GM12878 (cell line): ENCODE results near the gene IGF2R. TPM values are rescaled to one million over a fixed set of nuclear protein-coding genes. Genes with fewer than 3 reads are reported as not detected.

Experiments
- ATAC-seq: fragments of 200-7000 bp; cut with Tn5 transposase; 3 replicates; pipeline ENCODE4 v1.9.1; 2020; ENCODE audit warnings: mild to moderate bottlenecking, moderate library complexity
- BruUV-seq: library from RNA; stranded (reverse); fragments of 400-500 nt; replicated peaks from 2 replicates; lab custom pipeline; 2021; lab: Mats Ljungman, UMichigan
- CTCF ChIA-PET: fragments of 300-600 bp; sonication (Branson Sonifier 250); formaldehyde crosslinking; extraction: SDS; loops from one replicate; lab custom pipeline; 2021; ENCODE audit warnings: inconsistent platforms; lab: Yijun Ruan, JAX
- POLR2A ChIA-PET: fragments of 350-600 bp; formaldehyde crosslinking; extraction: SDS; loops from one replicate; lab custom pipeline; 2021; ENCODE audit warnings: inconsistent platforms; lab: Charles Lee
- RAD21 ChIA-PET: fragments of 300-600 bp; sonication (Branson Sonifier 250); formaldehyde crosslinking; loops from one replicate; lab custom pipeline; 2023; ENCODE audit warnings: antibody characterized with exemption; ENCODE audit not compliant: unreplicated experiment; lab: Charles Lee
- SMC1A ChIA-PET: fragments of 300-600 bp; sonication (Branson Sonifier 250); formaldehyde crosslinking; loops from one replicate; lab custom pipeline; 2023; ENCODE audit not compliant: unreplicated experiment, uncharacterized antibody; lab: Charles Lee
- DNase-seq: peaks from one replicate; pipeline ENCODE4 v3.0.0-alpha.2; 2011; ENCODE audit warnings: low read depth, low spot score
- FAIRE-seq: peaks from 3 replicates; lab custom pipeline; 2011; peaks lifted over from hg19 to GRCh38; lab: Jason Lieb, UNC
- H2AFZ ChIP-seq: 2 replicates; pipeline ENCODE4 v1.6.0; 2011; ENCODE audit warnings: low read depth, low read length, control low read depth; ENCODE audit not compliant: control insufficient read depth
- H3K27ac ChIP-seq: 2 replicates; pipeline ENCODE4 v1.5.1; 2011; ENCODE audit warnings: control low read depth; ENCODE audit not compliant: control insufficient read depth, insufficient read depth
- H3K27me3 ChIP-seq, 2 experiments: replicated peaks in 1 of 2; 2 replicates each; pipeline versions ENCODE4 v1.6.0 to v1.6.1; 2011; ENCODE audit warnings: low read length in 1 of 2; ENCODE audit not compliant: control insufficient read depth in 2 of 2, insufficient read depth in 2 of 2
- H3K36me3 ChIP-seq, 2 experiments: 2 replicates each; pipeline ENCODE4 v1.5.1; 2011; ENCODE audit warnings: low read length in 1 of 2; ENCODE audit not compliant: control insufficient read depth in 2 of 2, insufficient read depth in 2 of 2
- H3K4me1 ChIP-seq: 2 replicates; pipeline ENCODE4 v1.6.1; 2011; ENCODE audit warnings: mild to moderate bottlenecking, low read length, moderate library complexity, mixed read lengths; ENCODE audit not compliant: control insufficient read depth, insufficient read depth
- H3K4me2 ChIP-seq: 2 replicates; pipeline ENCODE4 v1.6.0; 2011; ENCODE audit warnings: control low read depth; ENCODE audit not compliant: control insufficient read depth, insufficient read depth
- H3K4me3 ChIP-seq: fragments of 200-600 bp; sonication (generic); 2 replicates; pipeline ENCODE4 v1.5.1; 2016
- H3K79me2 ChIP-seq: 2 replicates; pipeline ENCODE4 v1.6.0; 2011; ENCODE audit warnings: low read length; ENCODE audit not compliant: control insufficient read depth, insufficient read depth
- H3K9ac ChIP-seq: 2 replicates; pipeline ENCODE4 v1.8.0; 2011; ENCODE audit warnings: low read length, control low read depth, mixed read lengths; ENCODE audit not compliant: control insufficient read depth, insufficient read depth
- H3K9me3 ChIP-seq: replicated peaks from 3 replicates; pipeline ENCODE4 v1.5.1; 2011; ENCODE audit warnings: mild to moderate bottlenecking, low read length; ENCODE audit not compliant: control insufficient read depth, insufficient read depth
- H4K20me1 ChIP-seq: 2 replicates; pipeline ENCODE4 v1.6.0; 2011; ENCODE audit not compliant: control insufficient read depth, insufficient read depth
- CHD1 ChIP-seq: IDR thresholded peaks from 2 replicates; pipeline ENCODE4 v1.6.1; 2012; ENCODE audit warnings: low read depth, low read length, improper control_type of control experiment
- CHD4 ChIP-seq: fragments of 200-600 bp; sonication (generic); IDR thresholded peaks from 2 replicates; pipeline ENCODE4 v1.6.1; 2016; ENCODE audit warnings: mild to moderate bottlenecking
- CTCF ChIP-seq, 3 experiments: IDR thresholded peaks in 2 of 3; conservative IDR thresholded peaks in 1 of 3; 2 replicates each; pipeline ENCODE4 v1.5.1; 2011; ENCODE audit warnings: low read depth in 3 of 3, low read length in 3 of 3, mild to moderate bottlenecking in 3 of 3, control low read depth in 2 of 3, moderate library complexity in 2 of 3, inconsistent platforms in 1 of 3, mixed read lengths in 1 of 3; ENCODE audit not compliant: control insufficient read depth in 2 of 3, insufficient read depth in 1 of 3; ENCODE audit errors: extremely low read depth in 1 of 3
- FOXM1 ChIP-seq: IDR thresholded peaks from 2 replicates; pipeline ENCODE4 v1.6.1; 2012; ENCODE audit warnings: low read depth, mild to moderate bottlenecking, inconsistent platforms, low read length, moderate library complexity
- GABPA ChIP-seq: IDR thresholded peaks from 2 replicates; pipeline ENCODE4 v1.6.1; 2014; ENCODE audit warnings: antibody characterized with exemption, low read depth, mild to moderate bottlenecking, inconsistent platforms
- IRF4 ChIP-seq: IDR thresholded peaks from 2 replicates; pipeline ENCODE4 v1.6.1; 2011; ENCODE audit warnings: low read depth, low read length
- KLF5 ChIP-seq: fragments of 450-650 bp; IDR thresholded peaks from 2 replicates; pipeline ENCODE4 v1.6.1; 2014; ENCODE audit warnings: mild to moderate bottlenecking; ENCODE audit not compliant: partially characterized antibody
- MEF2B ChIP-seq: fragments of 450-650 bp; IDR thresholded peaks from 2 replicates; pipeline ENCODE4 v1.6.1; 2018; ENCODE audit warnings: mild to moderate bottlenecking, moderate library complexity; ENCODE audit not compliant: partially characterized antibody, poor library complexity, severe bottlenecking
- MTA3 ChIP-seq: IDR thresholded peaks from 2 replicates; pipeline ENCODE4 v1.6.1; 2012; ENCODE audit warnings: low read length, inconsistent platforms, borderline replicate concordance
- NFXL1 ChIP-seq: fragments of 450-650 bp; IDR thresholded peaks from 2 replicates; pipeline ENCODE4 v1.6.1; 2017; ENCODE audit warnings: antibody characterized with exemption, mild to moderate bottlenecking, borderline replicate concordance
- PML ChIP-seq: IDR thresholded peaks from 2 replicates; pipeline ENCODE4 v1.6.1; 2012; ENCODE audit warnings: low read length, inconsistent platforms
- RAD21 ChIP-seq: IDR thresholded peaks from 2 replicates; pipeline ENCODE4 v1.6.1; 2011; ENCODE audit warnings: mild to moderate bottlenecking, low read depth, low read length, moderate library complexity; ENCODE audit not compliant: insufficient read depth
- STAT3 ChIP-seq: IDR thresholded peaks from 2 replicates; pipeline ENCODE4 v1.6.1; 2011; ENCODE audit warnings: low read depth, low read length, improper control_type of control experiment
- USF1 ChIP-seq: IDR thresholded peaks from 2 replicates; pipeline ENCODE4 v1.6.1; 2011; ENCODE audit warnings: borderline replicate concordance, low read depth, mild to moderate bottlenecking, moderate library complexity, mixed read lengths, low read length; ENCODE audit not compliant: insufficient read depth; ENCODE audit errors: extremely low read length
- YY1 ChIP-seq: IDR thresholded peaks from 2 replicates; pipeline ENCODE4 v1.6.1; 2011; ENCODE audit warnings: low read depth, mild to moderate bottlenecking, low read length
- ZNF384 ChIP-seq: IDR thresholded peaks from 2 replicates; pipeline ENCODE4 v1.6.1; 2012; ENCODE audit warnings: low read depth, mild to moderate bottlenecking, low read length, improper control_type of control experiment, borderline replicate concordance
- WGBS: methylation state at CpG from one replicate; pipeline ENCODE4 v1.1.6; 2016; ENCODE audit warnings: low lambda C conversion rate; ENCODE audit not compliant: insufficient replicate concordance, insufficient coverage; ENCODE audit errors: missing lambda C conversion rate; 5-methylcytosine and 5-hydroxymethylcytosine counted together
- in situ Hi-C: fragments of 300-500 bp; cut with MboI; formaldehyde crosslinking; loops from 9 replicates; pipeline ENCODE4 v1.14.3; 2018; ENCODE audit warnings: mixed read lengths
- intact Hi-C: fragments of 100-400 bp; cut with micrococcal nuclease; formaldehyde crosslinking; loops from one replicate; pipeline ENCODE4 v1.14.2; 2022; ENCODE audit not compliant: unreplicated experiment
- polyA plus RNA-seq, 11 experiments: library from polyadenylated mRNA; depleted of rRNA in 4 of 11; unstranded in 6 of 11; stranded (reverse) in 5 of 11; fragments of >200 nt; fragmentation: Nextera tagmentation in 4 of 11; fragmentation: Illumina TruSeq in 1 of 11; extraction: Ambion mirVana in 4 of 11; extraction: Trizol in 1 of 11; gene quantifications; 1 replicate in 1 of 11; 2 replicates in 10 of 11; pipeline versions ENCODE4 v1.2.1 to v1.2.3, GENCODE V29; 2011 to 2016; ENCODE audit warnings: inconsistent platforms in 2 of 11, missing spikeins in 2 of 11, low read depth in 1 of 11
- total RNA-seq, 4 experiments: library from RNA; depleted of rRNA in 3 of 4; stranded (reverse); fragments of >200 nt in 3 of 4; fragmentation: Illumina TruSeq in 1 of 4; extraction: Trizol in 1 of 4; gene quantifications; 2 replicates each; pipeline versions ENCODE4 v1.2.1 to v1.2.3, GENCODE V29; 2013 to 2021
- TF ChIP-seq, protein P1 (sequence below): fragments of 450-650 bp; IDR thresholded peaks from 2 replicates; pipeline ENCODE4 v1.6.1; 2017; ENCODE audit warnings: mild to moderate bottlenecking, low read depth, inconsistent platforms; ENCODE audit not compliant: poor library complexity, severe bottlenecking
- TF ChIP-seq, protein P2 (sequence below): IDR thresholded peaks from 2 replicates; pipeline ENCODE4 v1.6.1; 2011; ENCODE audit warnings: low read depth, mild to moderate bottlenecking, low read length, moderate library complexity, borderline replicate concordance; ENCODE audit errors: extremely low read depth

The IGF2R gene
- total and polyA plus RNA-seq, 10 of the 15 experiments (the other 5 are each of a cell fraction or from before 2014, with no cell fraction given) = 1.00 to 40.1 (median 16.8) TPM

- FAIRE-seq (no peak), DNase-seq (no peak)
- in situ Hi-C loops (no loop called here), intact Hi-C loops (no loop called here)
- 92% methylated on average over 11 of the region's 11 CpGs for WGBS
- Histone ChIP-seq H3K4me3 (no peak overlapping the region), H3K4me1 (peaks cover 32% of the 10 kb centered on the region), H3K27me3 (no peaks in the 10 kb centered on the region), H2AFZ (no peak overlapping the region), H3K4me2 (no peak overlapping the region), H3K9me3 (no peaks in the 10 kb centered on the region; the same call in 1 of the 3 replicates), H3K36me3 (no peaks in the 10 kb centered on the region), H3K79me2 (peaks cover 87% of the 10 kb centered on the region), H4K20me1 (no peaks in the 10 kb centered on the region; the same call in 1 of the 2 replicates)
- ChIA-PET CTCF (interaction anchor here (2.2 kb wide), 1 partner anchor 12 kb away, joined by 7 read pairs; no protein-coding TSS in a partner anchor), SMC1A (interaction anchor here (0.9 kb wide), 1 partner anchor 12 kb away, joined by 5 read pairs; no protein-coding TSS in a partner anchor)
- BruUV-seq = no TSS peak
- TF ChIP-seq PML = no peak
- TF ChIP-seq ZNF384 = no peak
- no peak for TF ChIP-seq MEF2B
- TF ChIP-seq, protein P1, sequence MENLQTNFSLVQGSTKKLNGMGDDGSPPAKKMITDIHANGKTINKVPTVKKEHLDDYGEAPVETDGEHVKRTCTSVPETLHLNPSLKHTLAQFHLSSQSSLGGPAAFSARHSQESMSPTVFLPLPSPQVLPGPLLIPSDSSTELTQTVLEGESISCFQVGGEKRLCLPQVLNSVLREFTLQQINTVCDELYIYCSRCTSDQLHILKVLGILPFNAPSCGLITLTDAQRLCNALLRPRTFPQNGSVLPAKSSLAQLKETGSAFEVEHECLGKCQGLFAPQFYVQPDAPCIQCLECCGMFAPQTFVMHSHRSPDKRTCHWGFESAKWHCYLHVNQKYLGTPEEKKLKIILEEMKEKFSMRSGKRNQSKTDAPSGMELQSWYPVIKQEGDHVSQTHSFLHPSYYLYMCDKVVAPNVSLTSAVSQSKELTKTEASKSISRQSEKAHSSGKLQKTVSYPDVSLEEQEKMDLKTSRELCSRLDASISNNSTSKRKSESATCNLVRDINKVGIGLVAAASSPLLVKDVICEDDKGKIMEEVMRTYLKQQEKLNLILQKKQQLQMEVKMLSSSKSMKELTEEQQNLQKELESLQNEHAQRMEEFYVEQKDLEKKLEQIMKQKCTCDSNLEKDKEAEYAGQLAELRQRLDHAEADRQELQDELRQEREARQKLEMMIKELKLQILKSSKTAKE = no peak
- TF ChIP-seq GABPA = no peak
- TF ChIP-seq IRF4 = no peak
- TF ChIP-seq, protein P2, sequence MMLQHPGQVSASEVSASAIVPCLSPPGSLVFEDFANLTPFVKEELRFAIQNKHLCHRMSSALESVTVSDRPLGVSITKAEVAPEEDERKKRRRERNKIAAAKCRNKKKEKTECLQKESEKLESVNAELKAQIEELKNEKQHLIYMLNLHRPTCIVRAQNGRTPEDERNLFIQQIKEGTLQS = no peak
- no peak for TF ChIP-seq CTCF (IDR thresholded peaks at IDR 0.05 in 2 of 3, conservative IDR thresholded peaks at IDR 0.05 in 1 of 3; ENCODE audit: control insufficient read depth in 2 of 3, extremely low read depth in 1 of 3, insufficient read depth in 1 of 3, low read depth in 3 of 3, low read length in 3 of 3)
- no peak for TF ChIP-seq CHD4
- no peak for TF ChIP-seq FOXM1
- TF ChIP-seq CHD1 = no peak
- TF ChIP-seq KLF5 = no peak
- TF ChIP-seq YY1 = no peak
- TF ChIP-seq STAT3 = no peak
- TF ChIP-seq USF1 = no peak
- no peak for TF ChIP-seq RAD21
- no peak for TF ChIP-seq NFXL1
- TF ChIP-seq MTA3 = no peak
- TF ChIP-seq, all 136 proteins: peak for 0
- POLR2A ChIA-PET = no interaction called here
- ATAC-seq = no peak
- Histone ChIP-seq H3K27ac (no peak overlapping the region), H3K9ac (no peak overlapping the region)
- RAD21 ChIA-PET = no interaction called here
Measured at GRCh38 chr6:159985296-159985945, 16.5 kb downstream of the IGF2R start.
